ENCODE measurements around the gene CFAP46.

DNA sequence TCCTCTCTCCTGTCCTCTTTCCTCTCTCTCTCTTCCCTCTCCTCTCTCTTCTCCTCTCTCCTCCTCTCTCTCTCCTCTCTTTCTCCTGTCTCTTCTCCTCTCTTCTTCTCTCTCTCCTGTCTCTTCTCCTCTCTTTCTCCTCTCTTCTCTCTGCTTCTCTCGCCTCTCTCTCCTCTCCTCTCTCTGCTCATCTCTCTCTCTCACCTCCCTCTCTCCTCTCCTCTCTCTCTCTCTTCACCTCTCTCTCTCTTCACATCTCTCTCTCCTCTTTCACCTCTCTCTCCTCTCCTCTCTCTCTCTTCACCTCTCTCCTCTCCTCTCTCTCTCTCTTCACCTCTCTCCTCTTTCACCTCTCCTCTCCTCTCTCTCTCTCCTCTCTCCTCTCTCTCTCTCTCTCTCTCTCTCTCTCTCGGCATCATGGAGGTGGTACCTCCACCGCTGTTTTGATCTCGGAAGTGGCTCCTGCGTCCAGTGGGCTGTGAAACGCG, 30.1 kb downstream of the CFAP46 start:
- TF ChIP-seq, protein P1, sequence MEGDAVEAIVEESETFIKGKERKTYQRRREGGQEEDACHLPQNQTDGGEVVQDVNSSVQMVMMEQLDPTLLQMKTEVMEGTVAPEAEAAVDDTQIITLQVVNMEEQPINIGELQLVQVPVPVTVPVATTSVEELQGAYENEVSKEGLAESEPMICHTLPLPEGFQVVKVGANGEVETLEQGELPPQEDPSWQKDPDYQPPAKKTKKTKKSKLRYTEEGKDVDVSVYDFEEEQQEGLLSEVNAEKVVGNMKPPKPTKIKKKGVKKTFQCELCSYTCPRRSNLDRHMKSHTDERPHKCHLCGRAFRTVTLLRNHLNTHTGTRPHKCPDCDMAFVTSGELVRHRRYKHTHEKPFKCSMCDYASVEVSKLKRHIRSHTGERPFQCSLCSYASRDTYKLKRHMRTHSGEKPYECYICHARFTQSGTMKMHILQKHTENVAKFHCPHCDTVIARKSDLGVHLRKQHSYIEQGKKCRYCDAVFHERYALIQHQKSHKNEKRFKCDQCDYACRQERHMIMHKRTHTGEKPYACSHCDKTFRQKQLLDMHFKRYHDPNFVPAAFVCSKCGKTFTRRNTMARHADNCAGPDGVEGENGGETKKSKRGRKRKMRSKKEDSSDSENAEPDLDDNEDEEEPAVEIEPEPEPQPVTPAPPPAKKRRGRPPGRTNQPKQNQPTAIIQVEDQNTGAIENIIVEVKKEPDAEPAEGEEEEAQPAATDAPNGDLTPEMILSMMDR (IDR thresholded peaks at IDR 0.05): no peak
- TF ChIP-seq POLR2A (IDR thresholded peaks at IDR 0.05): no peak

Data from Peyer's patch (tissue), 4 donors.